NCI-H2081 treated with DMSO at 0.1 percent for 48 hours (cell line): ENCODE measurements around the gene SRCIN1.
"Not testable (repeated sequence)": the region's sequence is repeated elsewhere in the genome, so short reads cannot be mapped to it uniquely, and the experiment has no call there.

Experiments
- DNase-seq: peaks from one replicate; lab custom pipeline; 2025; lab: John Stamatoyannopoulos, UW

The SRCIN1 gene

DNA sequence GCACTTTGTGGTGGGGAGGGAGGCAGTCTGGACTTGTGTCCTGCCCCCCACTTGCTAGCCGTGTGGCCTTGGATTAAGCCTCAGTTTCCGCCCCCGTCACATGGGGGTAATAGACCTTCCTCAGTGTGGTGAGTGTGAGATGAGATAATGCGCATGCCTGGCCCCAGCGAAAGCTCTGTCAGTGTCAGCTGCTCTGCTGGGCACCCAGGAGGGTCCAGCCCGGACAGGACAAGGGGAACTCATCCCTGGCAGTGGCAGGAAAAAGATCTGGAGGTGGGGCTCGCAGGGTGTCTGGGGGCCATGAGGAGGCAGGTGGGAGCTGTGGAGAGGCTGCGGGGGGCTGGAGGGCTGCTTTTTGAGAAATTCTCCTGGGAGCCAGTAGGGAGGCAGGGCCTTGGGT, 63.5 kb downstream of the SRCIN1 start:
- DNase-seq: no peak

DNA sequence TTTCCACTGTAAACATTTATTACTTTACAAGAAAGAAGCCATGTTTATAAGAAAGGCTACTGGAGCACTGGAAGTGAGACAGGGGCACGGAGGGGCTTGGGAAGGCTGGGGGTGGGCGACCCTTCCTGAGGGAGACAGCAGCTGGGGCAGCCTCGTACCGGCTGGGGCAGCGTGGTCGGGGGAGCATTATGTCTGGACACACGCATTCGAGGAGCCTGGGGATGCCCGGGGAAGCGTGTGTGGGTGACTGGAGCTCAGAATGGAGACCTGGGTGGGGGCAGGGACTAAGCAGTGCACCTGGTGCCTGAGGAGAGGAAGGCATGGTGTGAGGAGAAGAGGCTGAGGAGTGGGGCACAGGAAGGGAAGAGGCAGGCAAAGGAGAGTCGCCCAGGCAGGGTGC, 64.5 kb downstream of the SRCIN1 start:
- no peak for DNase-seq

DNA sequence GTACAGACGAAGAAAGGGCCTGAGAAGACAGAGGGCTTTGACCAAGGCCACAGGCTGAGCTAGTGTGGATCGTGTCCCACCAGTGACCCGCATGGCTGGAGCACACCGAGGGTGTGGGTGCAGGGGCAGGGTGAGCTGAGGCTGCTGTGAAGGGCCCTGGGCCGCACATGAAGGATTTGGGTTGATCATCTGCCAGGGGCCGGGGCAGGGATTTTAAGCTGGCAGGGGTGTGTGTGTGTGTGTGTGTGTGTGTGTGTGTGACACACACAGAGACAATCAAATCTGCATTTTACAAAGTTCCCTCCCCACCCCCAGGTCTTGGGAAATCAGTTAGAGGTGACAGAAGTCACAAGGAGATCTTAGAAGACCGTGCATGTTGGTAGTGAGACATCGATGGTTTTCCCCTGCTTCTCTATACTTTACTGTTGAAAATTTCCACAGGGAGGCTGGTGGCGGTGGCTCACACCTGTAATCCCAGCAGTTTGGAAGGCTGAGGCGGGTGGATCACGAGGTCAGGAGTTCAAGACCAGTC, 65.2 kb downstream of the SRCIN1 start:
- DNase-seq: no peak

DNA sequence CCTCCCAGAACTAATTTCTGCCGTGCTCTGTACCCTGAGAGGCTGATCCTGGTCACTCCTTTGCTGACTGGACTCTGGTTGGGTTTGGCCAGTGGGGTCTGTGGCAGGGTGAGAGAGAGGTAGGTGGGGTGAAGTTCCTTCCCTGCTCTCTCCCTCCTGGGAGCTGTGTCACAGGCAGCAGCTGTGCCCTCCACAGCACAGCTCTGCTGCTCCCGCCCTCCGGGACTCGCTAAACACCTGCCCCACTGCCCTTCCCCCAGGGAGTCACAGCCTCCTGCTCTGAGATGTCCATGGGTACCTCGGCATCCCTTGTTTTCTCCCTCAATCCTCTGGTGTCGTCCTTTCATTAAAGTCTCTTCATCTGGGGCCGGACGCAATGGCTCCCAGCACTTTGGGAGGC, 66.4 kb downstream of the SRCIN1 start:
- DNase-seq: peak; percentile 46

DNA sequence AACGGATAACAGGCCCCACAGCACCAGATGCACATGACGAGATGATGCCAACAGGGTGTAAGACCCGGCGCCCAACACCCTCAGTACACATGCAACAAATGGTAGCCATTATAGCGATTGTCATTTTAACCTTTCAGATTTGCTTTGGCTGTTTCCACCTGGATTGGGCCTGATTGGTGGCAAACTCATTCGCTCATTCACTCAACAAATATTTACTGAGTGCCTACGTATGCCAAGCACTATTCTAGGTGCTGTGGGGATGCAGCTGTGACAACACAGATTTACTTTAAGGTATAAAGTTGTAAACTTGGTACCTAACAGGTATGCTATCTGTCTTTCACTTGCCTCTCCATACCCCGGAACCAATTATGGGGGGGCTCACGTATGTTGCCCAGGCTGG, 66.8 kb downstream of the SRCIN1 start:
- DNase-seq: peak; percentile 98

DNA sequence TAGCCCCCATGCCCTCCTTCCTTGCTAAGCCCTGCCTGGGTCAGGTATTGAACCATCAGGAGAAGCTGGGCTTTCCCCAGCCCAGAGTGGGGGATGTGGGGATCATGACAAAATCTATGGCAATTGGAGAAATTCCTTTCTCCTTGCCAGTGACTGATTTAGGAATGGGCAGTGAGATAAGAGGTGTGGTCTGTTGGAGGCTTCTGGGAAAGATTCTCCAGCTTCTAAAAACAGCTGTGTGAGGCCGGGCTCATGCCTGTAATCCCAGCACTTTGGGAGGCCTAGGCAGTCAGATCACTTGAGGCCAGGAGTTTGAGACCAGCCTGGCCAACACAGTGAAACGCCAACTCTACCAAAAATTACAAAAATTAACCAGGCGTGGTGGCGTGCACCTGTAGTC, 69.1 kb downstream of the SRCIN1 start:
- no peak for DNase-seq

DNA sequence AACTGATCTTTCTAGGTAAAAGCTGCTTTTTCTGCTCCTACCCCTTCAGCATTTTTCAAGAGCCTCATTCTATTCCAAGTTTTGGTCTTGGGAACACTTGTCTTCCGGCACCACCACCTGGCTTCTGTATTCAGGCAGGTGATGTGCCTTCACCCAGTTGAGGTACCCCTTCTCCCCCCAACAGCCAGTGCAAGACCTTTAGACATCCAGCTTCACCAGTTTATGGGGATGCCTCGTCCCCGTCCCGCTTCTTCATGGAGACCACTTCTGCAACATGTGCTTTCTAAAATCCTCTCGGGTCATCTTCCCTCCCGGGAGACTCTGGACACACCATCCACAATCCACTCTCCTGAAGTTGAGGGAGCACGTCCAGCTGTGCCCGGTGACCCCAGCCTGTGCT, 69.9 kb downstream of the SRCIN1 start:
- DNase-seq: no peak

DNA sequence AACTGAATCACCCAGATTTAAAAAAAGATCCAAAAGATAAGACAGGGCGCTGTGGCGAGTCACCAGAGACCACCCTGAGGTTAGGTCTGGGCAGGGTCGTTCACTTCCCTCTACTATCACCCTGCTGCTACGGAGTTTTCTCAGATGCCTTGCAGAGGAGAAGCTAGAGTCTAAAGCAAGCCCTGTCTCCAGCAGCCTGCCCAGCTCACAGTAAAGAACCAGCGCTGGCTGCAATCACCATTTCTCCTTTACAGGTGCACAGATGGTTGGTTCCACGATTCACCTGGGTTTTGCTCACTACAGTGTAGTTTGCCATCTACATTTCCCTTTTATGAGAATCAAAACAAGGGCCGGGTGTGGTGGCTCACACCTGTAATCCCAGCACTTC, 71.3 kb downstream of the SRCIN1 start:
- no peak for DNase-seq

DNA sequence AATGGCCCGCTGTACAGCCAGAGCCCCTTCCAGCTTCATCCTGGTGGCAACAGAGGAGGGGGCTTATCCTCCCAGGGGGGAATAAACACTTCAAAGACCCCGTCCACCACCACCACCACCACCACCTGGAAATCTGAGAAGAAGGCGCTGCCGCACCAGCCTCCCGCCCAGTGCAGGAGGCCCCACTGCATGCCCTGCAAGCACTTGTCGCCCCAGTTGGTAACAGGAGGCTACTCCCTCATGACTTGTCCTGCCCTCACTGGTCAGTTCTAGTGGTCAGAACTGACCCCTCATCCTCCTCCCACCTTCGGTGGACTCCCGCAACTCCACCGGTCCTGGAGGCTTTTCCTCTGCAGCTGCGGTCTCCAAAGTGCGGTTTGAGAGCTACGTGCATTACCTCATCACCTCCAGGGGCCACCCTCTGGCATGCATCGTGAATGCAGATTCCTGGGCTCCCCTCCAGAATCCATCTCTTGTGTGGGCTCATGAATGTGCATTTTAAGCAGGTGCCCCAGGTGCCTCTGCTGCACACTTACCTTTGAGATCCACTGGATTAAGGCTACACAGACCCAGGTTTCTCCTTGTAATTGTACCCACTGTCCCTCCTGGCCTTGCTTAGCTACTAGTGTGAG, 71.8 kb downstream of the SRCIN1 start:
- no peak for DNase-seq

DNA sequence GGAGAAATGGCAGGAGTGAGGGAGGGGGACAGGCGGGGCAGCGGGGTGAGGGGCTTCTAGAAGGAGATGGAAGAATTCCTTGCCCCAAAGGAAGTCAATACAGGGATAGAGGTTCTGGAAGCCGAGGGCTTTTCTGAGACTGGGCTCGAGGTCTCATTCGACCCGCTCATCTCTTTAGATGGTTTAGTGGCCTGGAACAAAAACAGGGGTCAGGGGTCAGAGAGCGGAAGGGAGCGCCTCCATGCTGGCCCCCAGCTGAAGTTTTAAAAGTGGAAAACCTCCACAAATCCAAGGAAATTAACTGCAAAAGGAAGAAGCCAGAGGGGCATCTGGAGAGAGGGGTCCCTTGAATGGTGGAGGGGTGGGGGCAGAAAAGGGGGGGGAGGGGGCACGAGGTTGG, 72.5 kb downstream of the SRCIN1 start:
- no peak for DNase-seq

DNA sequence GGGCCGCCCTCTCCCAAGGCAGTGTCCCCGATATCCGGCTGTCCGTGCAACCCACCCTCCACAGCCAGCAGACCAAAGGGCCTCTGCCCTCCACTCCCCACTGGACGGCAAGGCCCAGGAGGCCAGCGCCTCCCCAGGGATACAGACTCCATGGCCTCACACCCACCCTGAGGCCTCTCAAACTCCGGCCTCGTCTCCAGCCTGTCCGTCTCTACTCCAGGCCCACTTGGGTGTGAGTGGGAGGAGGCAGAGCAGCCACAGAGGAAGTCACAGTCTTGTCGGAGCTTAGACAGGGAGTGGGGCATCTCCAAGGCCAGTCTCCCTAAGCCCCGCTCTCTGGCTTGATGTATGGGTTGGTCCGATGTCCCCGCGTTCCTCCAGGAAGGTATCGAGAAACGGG, 73.3 kb downstream of the SRCIN1 start:
- DNase-seq: no peak

DNA sequence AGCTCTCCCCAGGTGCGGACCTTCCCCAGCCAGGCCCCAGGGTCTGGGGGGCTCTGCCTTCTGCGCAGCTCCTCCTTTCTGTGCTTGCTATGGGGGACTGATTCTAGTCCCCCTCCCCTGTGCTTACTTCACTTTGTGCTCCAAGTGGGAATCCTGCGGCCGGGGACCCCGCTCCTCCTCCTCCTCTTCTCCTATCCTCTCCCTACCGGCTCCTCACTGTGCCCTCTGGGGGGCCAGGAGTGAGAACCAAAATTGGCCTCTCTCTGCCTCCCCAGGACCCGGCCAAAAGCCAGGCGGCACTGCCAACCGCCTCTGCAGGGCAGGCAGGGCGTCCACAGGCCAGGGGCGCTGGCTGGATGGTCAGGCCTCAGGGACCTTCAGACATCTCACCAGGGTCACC, 74.0 kb downstream of the SRCIN1 start:
- not testable (repeated sequence) for DNase-seq

DNA sequence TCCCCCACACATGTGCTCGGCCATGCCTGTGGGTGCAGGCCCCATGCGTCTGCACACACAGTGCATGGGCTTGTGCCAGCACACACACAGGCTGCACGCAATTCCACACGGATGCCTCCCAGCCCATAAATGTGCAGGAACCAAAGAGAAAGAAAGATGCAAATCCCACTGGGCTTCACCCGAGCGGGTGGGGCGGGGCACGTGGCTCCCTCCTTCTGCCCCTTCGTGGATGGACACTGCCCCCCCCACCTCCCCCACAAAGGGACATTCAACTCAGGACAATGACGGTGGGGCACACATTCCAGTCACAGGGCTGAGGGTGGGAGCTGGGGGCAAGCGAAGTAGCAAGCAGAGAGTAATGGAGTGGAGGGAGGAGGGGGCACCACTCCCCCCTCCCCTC, 74.9 kb downstream of the SRCIN1 start:
- not testable (repeated sequence) for DNase-seq

DNA sequence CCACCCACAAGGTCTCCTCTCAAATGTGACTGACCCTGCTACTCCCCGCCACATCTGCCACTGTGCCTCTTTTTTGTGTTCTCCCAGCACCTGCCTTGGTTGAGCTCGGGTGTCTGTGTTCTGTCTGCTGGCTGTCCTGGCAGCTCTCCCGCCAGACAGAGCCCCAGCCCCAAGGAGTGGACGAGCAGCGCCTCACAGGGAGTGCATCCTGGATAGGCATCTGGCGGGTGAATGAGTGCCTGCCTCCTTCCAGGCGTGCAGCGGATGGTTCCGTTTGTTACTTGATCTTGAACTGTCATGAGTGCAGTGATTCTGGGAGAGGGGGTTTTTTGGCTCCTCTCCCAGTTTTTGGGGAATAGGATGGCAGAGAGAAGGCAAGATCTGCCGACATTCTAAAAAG, 77.6 kb downstream of the SRCIN1 start:
- peak; percentile 8 for DNase-seq

DNA sequence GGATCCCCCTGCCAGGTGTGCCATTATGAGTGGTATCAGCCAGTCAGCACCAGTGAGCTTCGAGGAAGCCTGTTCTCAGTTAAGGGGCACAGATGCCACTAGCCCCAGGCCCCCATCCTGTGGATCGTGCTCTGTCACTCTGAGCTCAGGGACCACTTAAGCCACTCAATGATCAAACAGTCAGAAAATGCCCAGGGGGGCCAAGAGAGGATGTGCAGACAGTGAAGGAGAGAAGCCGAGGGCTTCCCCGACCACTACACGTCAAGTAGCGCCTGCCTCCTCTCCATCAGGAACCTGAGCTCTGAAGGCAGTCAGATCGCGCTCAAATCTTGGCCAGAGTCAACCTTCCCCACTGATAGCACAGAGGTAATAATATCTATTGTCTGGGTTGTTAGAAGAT, 79.2 kb downstream of the SRCIN1 start:
- DNase-seq: not testable (repeated sequence)

DNA sequence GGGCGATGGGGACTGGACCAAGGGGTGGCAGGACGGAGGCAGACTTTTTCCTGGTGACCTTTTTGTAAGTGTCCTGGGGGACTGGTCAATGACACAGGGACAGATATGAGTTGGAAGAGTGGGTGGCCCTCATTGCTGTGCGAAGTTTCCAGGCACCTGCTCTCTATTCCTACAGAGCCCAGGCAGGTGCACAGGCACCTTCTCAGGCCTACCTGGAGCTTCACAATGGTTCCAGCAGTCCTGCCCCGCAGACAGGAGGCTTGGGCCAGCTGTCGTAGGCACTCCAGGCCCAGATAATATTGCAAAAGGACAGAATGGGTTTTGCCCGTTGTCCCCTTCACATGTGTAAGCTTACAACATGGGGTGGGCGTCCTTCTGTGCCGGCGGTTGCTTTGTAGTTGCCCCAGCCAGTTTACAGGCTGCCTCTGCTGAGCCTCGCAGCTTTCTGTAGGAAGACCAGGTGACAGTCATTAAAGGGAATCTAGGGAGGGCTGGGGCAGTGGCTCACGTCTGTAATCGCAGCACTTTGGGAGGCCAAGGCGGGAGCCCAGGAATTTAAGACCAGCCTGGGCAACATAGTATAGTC, 93.2 kb downstream of the SRCIN1 start:
- no peak for DNase-seq

DNA sequence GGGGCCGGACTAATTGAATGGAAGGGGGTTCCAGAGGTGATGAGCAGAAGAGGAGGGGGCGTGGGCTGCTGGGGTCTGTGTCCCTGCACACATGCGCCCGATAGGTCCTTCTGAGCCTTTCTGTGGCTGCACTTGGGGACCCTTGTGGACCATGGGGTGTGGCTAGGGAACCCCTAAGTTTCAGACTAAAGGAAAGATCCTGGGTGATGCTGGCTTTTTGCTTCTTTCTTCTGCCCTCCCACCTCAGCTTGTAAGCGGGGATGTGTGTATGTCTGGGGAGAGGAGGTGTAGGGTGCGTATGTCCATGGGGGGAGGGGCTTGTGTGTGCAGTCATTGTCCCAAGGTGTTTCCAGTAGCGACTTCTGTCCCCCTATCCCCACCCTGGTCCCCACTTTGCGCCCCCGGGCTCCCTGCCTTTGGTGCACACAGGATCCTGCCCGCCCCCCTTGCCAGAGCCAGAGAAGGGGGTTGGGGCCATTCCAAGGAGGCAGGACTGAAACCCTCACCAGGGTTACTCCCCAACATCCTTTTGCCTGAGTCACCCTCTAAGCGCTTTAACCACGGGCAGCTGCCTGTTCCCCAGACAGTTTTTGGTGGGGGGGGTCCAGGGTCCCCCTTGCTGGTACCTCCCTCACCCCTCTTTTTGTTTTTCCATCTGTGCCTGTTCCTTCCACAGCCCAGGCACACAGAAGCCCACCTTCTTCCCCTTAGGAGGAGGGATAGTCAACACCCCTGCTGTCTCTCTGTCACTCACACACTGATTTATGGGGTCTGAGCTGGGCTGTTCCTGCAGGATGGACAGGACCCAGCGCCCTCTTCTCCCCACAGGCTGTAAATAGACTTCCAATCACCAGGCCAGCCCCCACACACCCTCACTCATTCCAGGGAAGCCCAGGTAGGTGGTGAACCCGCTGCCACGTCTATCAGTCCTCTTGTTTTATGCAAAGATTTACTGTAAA, 94.3 kb downstream of the SRCIN1 start:
- no peak for DNase-seq

DNA sequence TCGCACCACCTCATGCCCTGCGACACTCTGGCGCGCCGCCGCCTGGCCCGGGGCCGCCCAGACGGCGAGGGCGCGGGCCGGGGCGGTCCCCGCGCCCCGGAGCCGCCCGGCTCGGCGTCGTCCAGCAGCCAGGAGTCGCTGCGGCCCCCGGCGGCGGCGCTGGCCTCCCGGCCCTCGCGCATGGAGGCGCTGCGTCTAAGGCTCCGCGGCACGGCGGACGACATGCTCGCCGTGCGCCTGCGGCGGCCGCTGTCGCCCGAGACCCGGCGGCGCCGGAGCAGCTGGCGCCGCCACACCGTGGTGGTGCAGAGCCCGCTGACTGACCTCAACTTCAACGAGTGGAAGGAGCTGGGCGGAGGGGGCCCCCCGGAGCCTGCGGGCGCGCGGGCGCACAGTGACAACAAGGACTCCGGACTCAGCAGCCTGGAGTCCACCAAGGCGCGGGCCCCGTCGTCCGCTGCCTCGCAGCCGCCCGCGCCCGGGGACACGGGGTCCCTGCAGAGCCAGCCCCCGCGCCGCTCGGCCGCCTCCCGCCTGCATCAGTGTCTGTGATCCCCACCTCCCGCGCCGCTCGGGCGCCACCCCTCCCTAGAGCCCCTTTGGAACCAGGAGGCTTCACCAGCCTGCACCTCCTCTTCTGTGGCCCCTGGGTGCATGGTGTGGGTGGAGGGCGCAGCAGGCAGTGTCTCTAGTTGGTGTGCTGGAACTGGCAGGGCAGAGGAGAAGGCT, 95.2 kb downstream of the SRCIN1 start:
- no peak for DNase-seq

DNA sequence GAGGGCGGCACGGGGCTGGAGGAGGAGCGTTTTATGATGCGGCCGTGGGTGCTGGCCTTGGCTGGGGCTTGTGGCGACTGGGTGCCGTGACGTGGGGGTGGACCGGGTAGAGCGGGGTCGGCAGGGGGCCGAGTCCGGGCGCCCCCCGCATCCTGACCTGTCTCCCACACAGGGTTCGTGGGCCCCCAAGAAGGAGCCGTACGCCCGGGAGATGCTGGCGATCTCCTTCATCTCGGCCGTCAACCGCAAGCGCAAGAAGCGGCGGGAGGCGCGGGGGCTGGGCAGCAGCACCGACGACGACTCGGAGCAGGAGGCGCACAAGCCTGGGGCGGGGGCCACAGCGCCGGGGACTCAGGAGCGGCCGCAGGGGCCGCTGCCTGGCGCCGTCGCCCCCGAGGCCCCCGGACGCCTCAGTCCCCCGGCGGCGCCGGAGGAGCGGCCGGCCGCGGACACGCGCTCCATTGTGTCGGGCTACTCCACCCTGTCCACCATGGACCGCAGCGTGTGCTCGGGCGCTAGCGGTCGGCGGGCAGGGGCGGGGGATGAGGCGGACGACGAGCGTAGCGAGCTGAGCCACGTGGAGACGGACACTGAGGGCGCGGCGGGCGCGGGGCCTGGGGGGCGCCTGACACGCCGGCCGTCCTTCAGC, 95.9 kb downstream of the SRCIN1 start:
- no peak for DNase-seq

DNA sequence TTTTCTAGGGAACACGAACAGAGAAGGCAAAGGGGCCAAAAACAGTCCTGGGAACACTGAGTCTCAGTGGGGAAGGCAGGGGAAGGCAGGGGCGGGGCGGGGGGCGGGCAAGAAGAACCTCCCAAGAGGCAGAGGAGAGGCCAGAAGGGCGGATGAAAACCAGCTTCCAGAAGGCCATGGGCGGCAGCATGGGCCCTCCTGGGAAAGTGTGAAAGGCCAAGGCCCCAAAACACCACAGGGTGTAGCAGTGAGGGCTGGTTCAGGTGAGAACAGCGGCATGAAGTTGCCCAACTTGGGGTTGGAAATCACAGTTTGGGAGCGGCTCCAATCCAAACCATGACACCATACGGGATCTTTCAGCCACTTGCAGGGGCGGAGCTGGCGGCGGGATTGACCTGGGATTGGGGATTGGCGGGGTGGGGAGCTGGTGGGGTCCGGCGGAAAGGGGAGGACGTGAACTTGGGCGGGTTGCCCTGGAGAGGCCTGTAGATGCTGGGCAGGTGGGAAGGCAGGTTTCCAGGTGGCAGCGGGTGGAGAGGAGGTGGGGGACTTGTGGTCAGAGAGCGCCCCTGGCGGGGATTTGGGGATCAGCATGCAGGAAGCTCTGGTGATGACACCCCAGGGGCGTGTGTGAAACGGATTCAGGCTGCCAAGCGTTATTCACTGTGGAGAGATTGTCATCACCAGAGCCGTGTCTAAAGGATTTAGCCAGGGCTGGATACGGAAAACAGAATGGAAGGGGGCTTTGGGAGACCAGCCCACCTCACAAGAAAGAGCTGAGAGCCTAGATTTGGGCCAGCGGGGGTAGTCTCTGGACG, 96.6 kb downstream of the SRCIN1 start:
- no peak for DNase-seq

DNA sequence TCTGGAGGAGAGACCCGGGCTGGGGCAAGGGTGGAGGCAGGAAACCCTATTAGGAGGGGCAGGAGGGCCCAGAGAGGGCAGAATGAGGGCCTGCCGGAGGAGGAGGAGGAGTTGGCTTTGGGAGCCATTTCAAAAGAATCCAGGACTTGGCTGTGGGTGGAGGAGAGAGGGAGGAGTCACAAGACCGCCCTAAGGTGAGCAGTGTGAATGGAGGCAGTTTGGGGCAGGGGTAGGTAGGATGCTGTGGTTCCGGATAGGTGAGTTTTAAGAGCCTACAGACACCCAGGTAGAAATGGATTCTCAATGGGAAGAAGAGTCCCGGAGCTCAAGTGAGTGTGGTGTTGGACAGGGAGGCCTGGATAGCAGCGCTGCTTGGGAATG, 97.2 kb downstream of the SRCIN1 start:
- DNase-seq: no peak
